HG03460 (cell line): ENCODE results near the gene CFAP69.

Source experiments
- ATAC-seq: cut with Tn5 transposase; IDR thresholded peaks from one replicate; pipeline ENCODE4 v1.9.1; 2021; ENCODE audit not compliant: unreplicated experiment

CFAP69 gene

GRCh38 chr7:90244909-90245851 is at the start of gene CFAP69:
Gene CFAP69 (plus strand): TSS chr7:90245174. CDS start chr7:90245425, 251 bp downstream.
- ATAC-seq: peak; percentile 84

- ATAC-seq: no peak
Observed at GRCh38 chr7:90201500-90202195, 43.3 kb upstream of the CFAP69 start.

- no peak for ATAC-seq
Observed at GRCh38 chr7:90207956-90208355, 37.0 kb upstream of the CFAP69 start.

GRCh38 chr7:90209776-90210175 is 35.2 kb upstream of the CFAP69 start:
- no peak for ATAC-seq

- ATAC-seq: no peak
Observed at GRCh38 chr7:90210475-90210874, 34.5 kb upstream of the CFAP69 start.

GRCh38 chr7:90210981-90211380 is 34.0 kb upstream of the CFAP69 start:
- ATAC-seq: peak; percentile 23

- ATAC-seq: peak; percentile 93
Observed at GRCh38 chr7:90211391-90212148, 33.4 kb upstream of the CFAP69 start, which contains the start of gene STEAP2. Gene STEAP2 (plus strand): TSS chr7:90211740. CDS start chr7:90225083, 13,343 bp downstream.

GRCh38 chr7:90212149-90212495 is 32.9 kb upstream of the CFAP69 start:
- no peak for ATAC-seq

GRCh38 chr7:90213521-90213920 is 31.5 kb upstream of the CFAP69 start:
- ATAC-seq: no peak

- ATAC-seq: no peak
Observed at GRCh38 chr7:90216080-90216674, 28.8 kb upstream of the CFAP69 start.

- ATAC-seq: no peak
Observed at GRCh38 chr7:90216771-90217170, 28.2 kb upstream of the CFAP69 start.

GRCh38 chr7:90222390-90222789 is 22.6 kb upstream of the CFAP69 start:
- no peak for ATAC-seq

GRCh38 chr7:90222811-90223725 is 21.9 kb upstream of the CFAP69 start:
- ATAC-seq: no peak

- ATAC-seq: no peak
Observed at GRCh38 chr7:90224195-90224594, 20.8 kb upstream of the CFAP69 start.

GRCh38 chr7:90225181-90225580 is 19.8 kb upstream of the CFAP69 start:
- no peak for ATAC-seq

GRCh38 chr7:90225601-90226000 is 19.4 kb upstream of the CFAP69 start:
- no peak for ATAC-seq

GRCh38 chr7:90227259-90227658 is 17.7 kb upstream of the CFAP69 start:
- ATAC-seq: no peak

GRCh38 chr7:90229682-90230081 is 15.3 kb upstream of the CFAP69 start:
- no peak for ATAC-seq

GRCh38 chr7:90230834-90231233 is 14.1 kb upstream of the CFAP69 start:
- no peak for ATAC-seq

- no peak for ATAC-seq
Observed at GRCh38 chr7:90231304-90231703, 13.7 kb upstream of the CFAP69 start.
